Measurements from ENCODE around the gene AACS.

Gene AACS

DNA sequence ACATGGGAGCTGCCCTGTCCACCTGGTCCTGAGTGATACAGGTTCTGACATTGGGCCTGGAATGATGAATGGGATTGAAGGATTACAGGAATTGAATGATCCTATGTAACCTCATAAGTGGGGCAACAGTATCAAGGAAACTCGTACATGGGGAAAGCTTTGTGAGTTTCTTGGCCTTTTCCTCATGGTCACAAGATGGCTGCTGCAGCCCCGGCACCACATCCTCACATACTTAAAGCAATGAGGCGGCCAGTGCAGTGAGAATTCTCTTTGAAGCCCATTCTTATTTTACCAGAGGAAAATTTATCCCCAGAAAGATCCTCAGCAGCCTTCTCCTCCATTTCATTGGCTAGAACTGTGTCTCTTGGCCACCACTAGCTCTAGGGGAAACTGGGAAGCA, 91.9 kb downstream of the AACS start:
- no peak for TF ChIP-seq ZNF274 (IDR thresholded peaks at IDR 0.05; ENCODE audit: low read depth, low read length)
- H3K4me3 ChIP-seq (ENCODE audit: low read length): no peak overlapping the region

DNA sequence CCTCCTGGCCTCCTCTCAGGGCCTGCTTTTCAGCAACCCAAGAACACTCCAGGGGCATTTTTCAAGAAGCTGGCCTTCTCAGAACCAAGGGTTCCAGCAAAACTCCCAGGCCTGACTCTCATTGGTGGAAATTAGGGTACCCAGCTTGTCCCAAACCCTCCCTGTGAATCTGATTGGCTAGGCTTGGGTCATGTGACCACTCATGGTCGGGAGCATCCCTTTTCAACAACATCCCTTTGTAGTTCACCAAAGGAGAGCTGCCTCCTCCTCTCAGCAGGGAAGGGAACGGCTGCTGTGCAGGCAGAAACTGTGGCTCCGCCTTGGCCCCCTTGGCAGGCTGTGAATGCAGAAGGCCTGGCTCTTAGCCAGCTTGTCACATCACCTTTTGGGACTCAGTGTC, 94.5 kb downstream of the AACS start:
- no peak overlapping the region for H3K4me3 ChIP-seq (ENCODE audit: low read length)
- no peak for TF ChIP-seq ZNF274 (IDR thresholded peaks at IDR 0.05; ENCODE audit: low read depth, low read length)

DNA sequence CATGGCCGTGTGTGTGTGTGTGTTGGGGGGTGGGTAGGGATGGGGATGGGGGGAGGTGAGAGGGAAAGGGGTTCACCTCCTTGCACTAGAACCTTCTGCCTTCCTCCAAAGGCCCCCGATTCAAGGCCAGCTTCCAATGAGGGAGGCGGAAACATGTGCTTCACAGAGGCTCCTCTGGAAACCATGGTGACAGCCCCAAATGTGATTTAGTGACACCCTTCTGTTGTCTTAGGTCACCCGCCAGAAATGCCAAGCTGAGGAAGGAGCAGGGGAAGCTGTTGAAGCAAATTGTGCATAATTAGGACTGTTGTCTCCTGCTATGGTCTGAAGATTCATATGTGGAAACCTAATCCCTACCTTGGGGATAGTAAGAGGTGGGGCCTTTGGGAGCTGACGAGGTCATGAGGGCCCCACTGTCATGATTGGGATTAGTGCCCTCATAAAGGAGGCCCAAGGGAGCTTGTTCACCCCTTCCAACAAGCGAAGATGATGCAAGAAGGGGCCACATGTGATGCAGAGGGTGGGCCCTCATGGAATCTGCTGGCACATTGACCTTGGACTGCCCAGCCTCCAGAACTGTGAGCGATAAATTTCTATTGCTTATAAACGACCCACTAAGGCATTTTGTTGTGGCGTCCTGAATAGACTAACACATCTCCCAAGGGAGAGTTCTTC, 95.2 kb downstream of the AACS start:
- H3K4me3 ChIP-seq (ENCODE audit: low read length): no peak overlapping the region
- no peak for TF ChIP-seq ZNF274 (IDR thresholded peaks at IDR 0.05; ENCODE audit: low read depth, low read length)

DNA sequence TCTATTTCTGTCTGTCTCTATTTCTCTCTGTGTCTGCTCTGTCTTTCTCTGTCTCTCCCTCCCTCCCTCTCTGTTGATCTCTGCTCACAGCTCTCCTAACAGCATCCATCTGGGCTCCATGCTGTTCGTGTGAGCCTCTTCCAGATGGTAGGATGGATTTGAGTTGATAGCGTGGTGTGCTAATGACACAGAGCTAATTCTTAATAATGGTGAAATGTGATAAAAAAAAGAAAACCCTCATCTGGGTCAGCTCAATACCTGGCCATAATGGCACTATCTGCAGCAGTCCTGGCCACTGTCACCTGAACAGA, 96.4 kb downstream of the AACS start:
- TF ChIP-seq ZNF274 (IDR thresholded peaks at IDR 0.05; ENCODE audit: low read depth, low read length): no peak

DNA sequence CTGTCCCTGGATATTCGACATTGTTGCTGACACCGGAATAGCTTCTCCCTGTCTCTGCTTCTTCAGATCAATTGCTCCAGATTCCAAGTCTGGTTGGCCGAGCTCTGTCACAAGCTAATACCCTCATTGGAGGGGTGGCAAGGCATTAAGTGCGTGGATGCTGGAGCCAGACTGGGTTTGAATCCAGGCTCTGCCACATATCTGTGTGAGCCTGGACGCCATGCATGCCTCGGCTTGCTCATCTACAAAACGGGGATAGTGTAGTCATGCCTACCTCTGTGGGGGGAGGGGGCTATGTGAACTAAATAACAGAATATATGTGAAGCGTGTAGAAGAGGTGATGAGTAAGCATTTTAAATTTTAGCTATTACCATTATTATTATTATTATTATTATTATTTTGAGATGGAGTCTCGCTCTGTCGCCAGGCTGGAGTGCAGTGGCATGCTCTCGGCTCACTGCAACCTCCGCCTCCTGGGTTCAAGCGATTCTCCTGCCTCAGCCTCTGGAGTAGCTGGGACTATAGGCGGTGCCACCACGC, 97.3 kb downstream of the AACS start:
- no peak overlapping the region for H3K4me3 ChIP-seq (ENCODE audit: low read length)
- no peak for TF ChIP-seq ZNF274 (IDR thresholded peaks at IDR 0.05; ENCODE audit: low read depth, low read length)

More for the DNA sequence above, 96.4 kb downstream of the AACS start:
- no peak overlapping the region for H3K4me3 ChIP-seq (ENCODE audit: low read length)

DNA sequence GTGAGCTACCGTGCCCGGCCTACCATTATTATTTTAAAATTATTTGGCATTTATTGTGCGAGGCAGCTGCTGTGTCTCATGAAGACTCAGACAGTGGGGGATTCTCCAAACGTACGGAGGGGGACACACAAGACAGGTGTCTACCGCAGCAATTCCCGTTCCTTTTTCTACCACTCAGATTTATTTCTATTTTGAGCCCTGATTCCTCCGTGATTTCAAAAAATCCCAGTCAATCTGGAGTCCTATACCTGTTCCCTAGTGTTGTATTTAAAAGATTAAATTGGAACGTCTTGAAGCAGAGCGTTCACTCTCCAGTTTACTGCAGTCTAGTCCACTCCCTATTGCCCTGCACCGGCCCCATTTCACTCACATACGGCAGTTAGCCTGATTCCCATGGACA, 97.9 kb downstream of the AACS start:
- H3K4me3 ChIP-seq (ENCODE audit: low read length): no peak overlapping the region
- no peak for TF ChIP-seq ZNF274 (IDR thresholded peaks at IDR 0.05; ENCODE audit: low read depth, low read length)

DNA sequence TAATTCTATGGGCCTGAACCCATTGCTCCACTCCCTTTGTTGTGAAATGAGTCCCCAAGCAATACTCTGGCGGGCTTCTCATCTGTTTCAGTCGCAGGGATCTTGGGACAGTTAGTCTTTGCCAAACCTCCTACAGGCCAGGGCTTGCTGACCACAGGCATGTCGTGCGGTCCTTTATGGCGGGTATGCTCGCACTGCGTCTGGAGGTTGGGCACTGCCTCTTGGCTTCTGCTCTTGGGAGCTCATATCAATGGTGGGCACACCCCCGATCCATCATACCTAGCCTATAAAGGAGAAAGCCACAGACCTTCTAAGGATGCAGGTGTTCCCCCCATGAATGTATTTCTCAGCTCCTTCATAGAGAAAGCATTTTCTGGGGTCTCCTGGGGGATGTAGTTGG, 99.3 kb downstream of the AACS start:
- TF ChIP-seq ZNF274 (IDR thresholded peaks at IDR 0.05; ENCODE audit: low read depth, low read length): no peak

DNA sequence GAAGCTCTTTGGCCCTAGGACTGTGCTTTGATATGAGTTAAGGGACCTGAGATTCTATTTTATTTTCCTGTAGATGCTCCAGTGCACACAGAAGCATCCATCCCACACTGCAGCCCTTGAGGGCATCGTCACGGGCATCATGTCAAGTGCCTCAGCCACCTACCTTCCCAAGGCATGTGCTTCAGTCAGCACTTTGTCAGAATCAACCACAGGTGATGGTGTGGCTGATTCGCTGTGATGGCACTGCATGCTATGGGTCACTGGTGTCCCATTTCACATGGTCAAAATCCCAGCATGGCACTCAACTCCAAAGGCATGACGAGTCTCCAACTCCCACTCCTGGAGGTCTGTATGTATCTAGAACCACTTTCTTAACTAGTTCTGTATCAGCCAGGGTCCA, 100.8 kb downstream of the AACS start:
- H3K4me3 ChIP-seq (ENCODE audit: low read length): no peak overlapping the region
- no peak for TF ChIP-seq ZNF274 (IDR thresholded peaks at IDR 0.05; ENCODE audit: low read depth, low read length)

More for the DNA sequence above, 99.3 kb downstream of the AACS start:
- H3K4me3 ChIP-seq (ENCODE audit: low read length): no peak overlapping the region

DNA sequence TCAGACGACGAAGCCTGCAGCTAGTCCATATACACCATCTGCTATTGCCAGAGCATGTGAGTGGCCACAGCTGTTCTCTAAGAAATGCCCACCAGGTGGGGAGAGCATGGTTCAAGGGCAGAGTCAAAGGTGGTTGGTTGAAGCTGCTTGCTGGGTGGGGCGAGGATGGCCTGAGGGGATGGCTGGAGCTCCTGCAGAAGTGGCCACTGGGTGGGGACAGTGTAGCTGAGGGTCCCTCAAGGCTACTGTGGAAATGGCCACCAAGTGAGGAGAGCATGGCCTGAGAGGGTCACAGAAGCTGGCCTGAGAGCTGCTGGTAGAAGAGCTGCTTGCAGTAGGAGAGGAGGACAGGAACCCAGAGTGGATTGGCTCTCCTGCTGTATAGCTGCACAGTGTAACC, 102.4 kb downstream of the AACS start:
- no peak for TF ChIP-seq ZNF274 (IDR thresholded peaks at IDR 0.05; ENCODE audit: low read depth, low read length)
- H3K4me3 ChIP-seq (ENCODE audit: low read length): no peak overlapping the region

DNA sequence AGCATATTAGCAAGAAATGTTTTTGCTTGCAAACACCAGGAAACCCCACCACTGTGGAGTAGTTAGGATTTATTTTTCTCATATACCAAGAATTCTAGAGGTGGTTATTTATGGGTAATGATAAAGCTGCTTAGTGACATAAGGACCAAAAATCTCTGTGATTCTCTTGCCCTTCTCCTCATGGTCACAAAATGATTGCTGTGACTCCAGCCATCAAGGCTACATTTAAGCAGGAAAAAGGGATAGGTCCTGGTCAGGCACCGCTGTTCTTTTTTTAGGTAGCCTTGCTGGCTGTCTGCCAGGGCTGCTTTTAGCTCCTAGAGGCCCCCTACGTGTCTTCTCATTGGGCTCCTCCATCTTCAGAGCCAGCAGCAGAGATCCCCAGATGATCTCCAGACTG, 104.2 kb downstream of the AACS start:
- TF ChIP-seq ZNF274 (IDR thresholded peaks at IDR 0.05; ENCODE audit: low read depth, low read length): no peak
- no peak overlapping the region for H3K4me3 ChIP-seq (ENCODE audit: low read length)

DNA sequence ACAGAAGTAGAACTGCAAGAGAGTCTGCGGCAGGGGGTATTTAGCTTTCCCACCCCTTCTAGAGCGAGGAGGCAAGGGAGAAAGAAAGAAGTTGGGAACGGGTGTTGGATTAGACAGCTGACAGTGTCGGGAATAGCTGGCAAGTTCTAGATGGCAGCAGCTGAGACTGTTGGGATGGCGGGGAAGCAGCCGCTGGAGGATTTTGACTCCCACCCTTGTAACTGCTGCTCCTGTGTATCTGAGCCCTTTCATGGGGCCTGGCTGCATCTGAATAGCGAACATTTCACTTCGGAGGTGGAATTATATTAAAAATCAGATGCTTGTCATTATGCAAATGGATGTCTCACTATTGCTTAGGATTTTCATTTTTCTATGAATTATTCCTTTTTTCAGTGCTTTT, 104.6 kb downstream of the AACS start:
- no peak for TF ChIP-seq ZNF274 (IDR thresholded peaks at IDR 0.05; ENCODE audit: low read depth, low read length)

DNA sequence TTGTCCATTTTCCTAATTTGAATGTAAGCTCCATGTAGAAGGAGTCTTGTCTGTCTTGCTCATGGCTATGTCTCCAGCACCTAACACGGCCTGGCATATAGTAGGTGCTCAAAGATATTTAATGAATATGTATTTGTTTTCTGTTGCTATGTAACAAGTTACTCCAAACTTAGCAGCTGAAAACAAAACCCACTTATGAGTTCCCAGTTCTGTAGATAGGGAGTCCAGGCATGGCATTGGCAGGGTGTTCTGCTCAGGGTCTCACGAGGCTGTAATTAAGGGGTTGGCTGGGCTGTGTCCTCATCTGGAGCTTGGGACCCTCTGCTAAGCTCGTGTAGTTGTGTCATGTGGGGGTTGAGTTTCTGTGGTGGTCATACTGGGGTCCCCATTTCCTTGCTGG, 106.0 kb downstream of the AACS start:
- no peak overlapping the region for H3K4me3 ChIP-seq (ENCODE audit: low read length)
- TF ChIP-seq ZNF274 (IDR thresholded peaks at IDR 0.05; ENCODE audit: low read depth, low read length): no peak

More for the DNA sequence above, 104.6 kb downstream of the AACS start:
- no peak overlapping the region for H3K4me3 ChIP-seq (ENCODE audit: low read length)

DNA sequence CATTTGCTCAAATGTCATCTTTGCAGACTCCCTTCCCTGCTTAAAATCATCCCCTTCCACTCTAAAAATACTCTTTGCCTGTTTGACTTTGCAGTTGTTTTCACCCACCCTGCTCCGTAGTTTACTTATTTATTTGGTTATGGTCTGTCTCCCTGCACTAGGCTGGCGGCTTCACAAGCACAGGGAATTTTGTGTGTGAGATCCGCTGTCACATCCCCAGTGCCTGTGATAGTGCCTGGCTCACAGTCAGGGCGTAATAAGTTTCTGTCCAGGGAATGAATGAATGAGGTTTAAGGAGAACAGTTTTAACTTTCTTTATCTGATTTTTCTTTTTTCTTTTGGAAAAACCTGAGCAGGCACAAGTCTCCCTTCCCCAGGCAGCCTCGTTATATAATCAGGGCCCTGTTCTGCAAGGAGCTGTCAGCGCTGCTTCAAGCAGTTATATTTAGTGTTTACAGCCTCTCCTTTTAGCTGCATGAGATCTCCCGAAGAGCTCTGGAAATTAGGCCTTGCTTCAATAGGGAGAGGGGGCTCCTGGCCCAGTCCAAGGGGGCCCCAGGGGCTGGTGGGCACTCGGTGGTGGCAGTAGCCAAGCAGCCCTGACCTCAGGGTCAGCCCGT, 107.1 kb downstream of the AACS start:
- no peak for TF ChIP-seq ZNF274 (IDR thresholded peaks at IDR 0.05; ENCODE audit: low read depth, low read length)
- no peak overlapping the region for H3K4me3 ChIP-seq (ENCODE audit: low read length)

DNA sequence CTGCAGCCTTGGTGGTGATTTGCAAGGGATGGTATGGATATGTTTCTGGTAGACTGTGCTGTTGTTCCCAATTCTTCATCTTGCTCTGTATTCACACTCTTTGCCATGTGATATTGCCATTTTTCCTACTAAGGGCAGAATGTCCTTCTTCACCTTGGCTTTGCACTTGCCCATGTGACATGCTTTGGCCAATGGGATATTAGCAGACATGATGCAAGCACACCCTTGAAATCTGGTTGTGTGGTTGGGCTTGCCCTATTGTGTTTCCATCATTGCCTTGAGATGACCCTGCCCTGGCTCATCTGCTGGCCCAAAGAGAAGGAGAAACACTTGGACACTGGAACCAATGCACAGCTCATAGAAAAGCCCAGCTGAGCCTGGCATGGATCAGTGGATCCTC, 110.3 kb downstream of the AACS start:
- no peak overlapping the region for H3K4me3 ChIP-seq (ENCODE audit: low read length)
- no peak for TF ChIP-seq ZNF274 (IDR thresholded peaks at IDR 0.05; ENCODE audit: low read depth, low read length)

DNA sequence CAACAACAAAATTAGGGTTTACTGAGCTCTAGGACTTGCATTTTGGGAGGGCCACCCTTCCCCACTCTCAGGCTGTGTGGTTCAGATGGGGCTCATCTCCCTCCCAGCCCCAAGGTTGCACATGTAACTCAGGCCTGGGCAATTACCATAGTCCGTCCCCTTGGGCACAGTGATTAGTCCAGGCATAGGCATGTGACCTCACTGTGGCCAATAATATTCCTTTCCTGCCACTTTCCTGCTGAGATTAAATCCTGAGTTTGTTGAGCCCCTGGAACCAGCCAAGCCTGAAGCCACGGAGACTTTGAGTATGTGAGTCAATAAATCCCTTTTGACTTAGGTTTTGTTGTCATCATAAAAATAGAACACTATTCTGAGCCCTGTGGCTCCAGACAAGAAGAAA, 113.0 kb downstream of the AACS start:
- no peak overlapping the region for H3K4me3 ChIP-seq (ENCODE audit: low read length)
- TF ChIP-seq ZNF274 (IDR thresholded peaks at IDR 0.05; ENCODE audit: low read depth, low read length): no peak

DNA sequence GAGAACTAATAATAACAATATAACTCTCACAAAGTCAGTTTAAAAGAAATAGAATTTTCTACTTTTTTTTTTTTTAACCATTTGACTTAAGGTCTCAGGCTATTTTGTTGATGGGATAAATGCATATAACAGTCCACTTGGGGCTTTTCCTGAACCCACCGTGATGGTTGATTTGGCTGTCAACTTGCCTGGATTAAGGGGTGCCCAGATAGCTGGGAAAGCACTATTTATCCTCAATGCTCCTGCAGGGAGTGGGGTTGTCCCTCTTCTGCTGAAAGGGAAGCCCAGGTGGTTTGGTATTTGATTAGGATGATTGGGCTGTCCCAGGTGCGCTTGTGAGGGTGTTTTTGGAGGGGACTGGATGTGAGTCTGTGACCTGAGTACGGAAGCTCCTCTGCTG, 114.9 kb downstream of the AACS start:
- TF ChIP-seq ZNF274 (IDR thresholded peaks at IDR 0.05; ENCODE audit: low read depth, low read length): no peak

More for the DNA sequence above, 114.9 kb downstream of the AACS start:
- no peak overlapping the region for H3K4me3 ChIP-seq (ENCODE audit: low read length)
